RWPE2 (cell line): ENCODE data around the gene CUL1.

Source experiments
- ATAC-seq: fragments of 200-7000 bp; cut with Tn5 transposase; 3 replicates; pipeline ENCODE4 v1.9.1; 2021; ENCODE audit warnings: low read depth
- DNase-seq: peaks from one replicate; pipeline ENCODE4 v3.0.0-alpha.2; 2020; ENCODE audit warnings: low spot score
- H3K27ac ChIP-seq: fragments of 450-650 bp; 2 replicates; pipeline ENCODE4 v1.5.1; 2017; ENCODE audit warnings: mild to moderate bottlenecking; ENCODE audit not compliant: poor library complexity, severe bottlenecking
- H3K27me3 ChIP-seq: fragments of 250-450 bp; sonication (Bioruptor Pico); 2 replicates; pipeline ENCODE4 v1.5.1; 2021; ENCODE audit warnings: mild to moderate bottlenecking, moderate library complexity; ENCODE audit not compliant: insufficient read depth, poor library complexity, severe bottlenecking
- H3K36me3 ChIP-seq: fragments of 250-450 bp; sonication (Bioruptor Pico); 2 replicates; pipeline ENCODE4 v1.5.1; 2020; ENCODE audit warnings: low read depth, mild to moderate bottlenecking, moderate library complexity
- H3K4me1 ChIP-seq: fragments of 250-450 bp; sonication (Bioruptor Pico); 2 replicates; pipeline ENCODE4 v1.5.1; 2021; ENCODE audit warnings: mild to moderate bottlenecking, moderate library complexity; ENCODE audit not compliant: insufficient read depth, poor library complexity, severe bottlenecking
- H3K4me3 ChIP-seq: fragments of 250-450 bp; sonication (Bioruptor Pico); 2 replicates; pipeline ENCODE4 v1.5.1; 2021; ENCODE audit warnings: mild to moderate bottlenecking, moderate library complexity; ENCODE audit not compliant: severe bottlenecking
- H3K9me3 ChIP-seq: fragments of 250-450 bp; sonication (Bioruptor Pico); 2 replicates; pipeline ENCODE4 v1.5.1; 2021; ENCODE audit warnings: mild to moderate bottlenecking, moderate library complexity; ENCODE audit not compliant: severe bottlenecking
- TF ChIP-seq, protein P1 (sequence below): fragments of 450-650 bp; IDR thresholded peaks from one replicate; pipeline ENCODE4 v1.5.1; 2017; ENCODE audit warnings: mild to moderate bottlenecking, moderate library complexity; ENCODE audit not compliant: poor library complexity, severe bottlenecking

Gene CUL1

GRCh38 chr7:148761499-148762278 is 63.0 kb downstream of the CUL1 start:
- H3K27ac ChIP-seq, result no peak overlapping the region
- TF ChIP-seq, protein P1, sequence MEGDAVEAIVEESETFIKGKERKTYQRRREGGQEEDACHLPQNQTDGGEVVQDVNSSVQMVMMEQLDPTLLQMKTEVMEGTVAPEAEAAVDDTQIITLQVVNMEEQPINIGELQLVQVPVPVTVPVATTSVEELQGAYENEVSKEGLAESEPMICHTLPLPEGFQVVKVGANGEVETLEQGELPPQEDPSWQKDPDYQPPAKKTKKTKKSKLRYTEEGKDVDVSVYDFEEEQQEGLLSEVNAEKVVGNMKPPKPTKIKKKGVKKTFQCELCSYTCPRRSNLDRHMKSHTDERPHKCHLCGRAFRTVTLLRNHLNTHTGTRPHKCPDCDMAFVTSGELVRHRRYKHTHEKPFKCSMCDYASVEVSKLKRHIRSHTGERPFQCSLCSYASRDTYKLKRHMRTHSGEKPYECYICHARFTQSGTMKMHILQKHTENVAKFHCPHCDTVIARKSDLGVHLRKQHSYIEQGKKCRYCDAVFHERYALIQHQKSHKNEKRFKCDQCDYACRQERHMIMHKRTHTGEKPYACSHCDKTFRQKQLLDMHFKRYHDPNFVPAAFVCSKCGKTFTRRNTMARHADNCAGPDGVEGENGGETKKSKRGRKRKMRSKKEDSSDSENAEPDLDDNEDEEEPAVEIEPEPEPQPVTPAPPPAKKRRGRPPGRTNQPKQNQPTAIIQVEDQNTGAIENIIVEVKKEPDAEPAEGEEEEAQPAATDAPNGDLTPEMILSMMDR, result no peak
- no peak overlapping the region for H3K4me3 ChIP-seq
- H3K4me1 ChIP-seq, result no peaks in the 10 kb centered on the region
- no peaks in the 10 kb centered on the region for H3K9me3 ChIP-seq
- DNase-seq, result no peak
- H3K36me3 ChIP-seq, result peaks cover 70% of the 10 kb centered on the region
- no peaks in the 10 kb centered on the region for H3K27me3 ChIP-seq
- ATAC-seq, result no peak

DNA sequence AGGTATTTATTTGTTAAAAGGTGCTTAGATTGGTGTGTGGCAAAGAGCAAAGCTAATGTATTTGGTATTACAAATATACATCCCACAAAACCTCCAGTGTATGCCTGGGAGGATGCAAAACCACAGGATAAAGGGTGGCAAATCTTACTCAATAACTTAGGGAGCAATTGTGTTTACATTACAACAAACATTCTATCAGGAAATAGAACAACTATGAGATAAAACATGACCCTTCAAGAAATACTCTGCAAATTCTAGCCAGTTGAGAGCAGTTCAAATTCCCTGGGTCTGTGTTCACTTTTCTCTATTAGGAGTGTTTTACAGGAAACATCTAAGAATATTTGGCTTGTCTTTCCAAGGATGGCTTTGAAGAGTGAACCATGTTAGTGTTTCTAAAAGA is 64.9 kb downstream of the CUL1 start:
- Histone ChIP-seq H3K4me1 (no peaks in the 10 kb centered on the region), H3K4me3 (no peak overlapping the region), H3K27me3 (no peaks in the 10 kb centered on the region), H3K36me3 (peaks cover 68% of the 10 kb centered on the region), H3K9me3 (no peaks in the 10 kb centered on the region), H3K27ac (no peak overlapping the region)
- no peak for DNase-seq
- TF ChIP-seq, protein P1, result no peak
- ATAC-seq, result no peak

DNA sequence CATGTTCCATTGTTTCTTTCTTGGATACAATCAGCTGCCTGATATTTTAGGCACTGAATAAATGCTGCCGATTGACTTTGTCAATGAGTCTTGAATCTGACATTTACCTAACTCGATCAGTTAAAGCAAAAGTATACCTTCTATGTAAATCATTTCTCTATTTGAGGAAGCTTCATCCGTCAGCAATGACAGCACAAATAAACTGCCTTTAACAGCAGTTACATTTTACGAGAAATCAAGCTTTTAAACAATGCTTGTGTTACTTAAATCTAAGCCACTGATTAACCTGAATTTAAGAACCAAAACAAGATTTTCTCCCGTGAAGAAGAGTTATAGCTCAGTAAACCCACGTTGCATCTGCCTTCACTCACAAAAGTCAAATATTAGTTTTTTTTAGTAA is 71.3 kb downstream of the CUL1 start:
- DNase-seq (no peak), ATAC-seq (no peak)

DNA sequence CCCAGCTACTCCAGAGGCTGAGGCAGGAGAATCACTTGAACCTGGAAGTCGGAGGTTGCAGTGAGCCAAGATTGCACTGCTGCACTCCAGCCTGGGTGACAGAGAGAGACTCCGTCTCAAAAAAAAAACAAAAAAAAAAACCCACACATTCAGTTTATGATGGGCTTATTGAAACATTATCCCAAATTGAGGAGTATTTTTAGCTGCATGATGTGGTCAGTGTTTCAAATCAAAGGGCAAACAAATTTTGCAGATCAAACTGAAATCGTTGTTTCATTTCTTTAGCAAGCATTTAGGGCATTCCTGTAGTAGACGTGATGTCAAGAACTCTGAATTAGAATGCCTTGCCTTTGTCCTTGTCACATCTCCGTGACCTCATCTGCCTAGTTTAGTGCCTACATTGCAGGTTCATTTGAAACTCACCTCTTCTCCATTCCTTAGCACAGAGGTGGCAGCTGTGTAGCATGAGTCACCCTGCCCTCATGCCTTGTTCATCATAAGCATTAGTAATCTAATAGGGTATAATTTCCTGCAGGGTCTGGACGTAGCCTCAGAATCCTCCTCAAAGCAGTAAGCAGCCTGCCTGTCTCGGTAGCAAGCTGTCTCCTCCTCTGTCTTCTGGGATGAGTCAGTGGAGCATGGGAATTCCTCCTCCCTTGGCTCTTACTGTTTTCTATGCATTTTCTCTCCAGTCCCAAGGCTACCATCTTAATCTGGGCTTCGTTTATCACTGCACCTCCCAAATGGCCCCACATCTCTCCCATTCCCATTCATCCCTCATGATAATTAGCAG is 73.8 kb downstream of the CUL1 start:
- ATAC-seq (peak; percentile 100), DNase-seq (peak; percentile 75)
- H3K4me3 ChIP-seq, result no peak overlapping the region
- H3K36me3 ChIP-seq, result peaks cover 63% of the 10 kb centered on the region
- H3K4me1 ChIP-seq, result peaks cover 6% of the 10 kb centered on the region
- H3K27ac ChIP-seq, result peak overlapping the region; percentile 58
- no peaks in the 10 kb centered on the region for H3K9me3 ChIP-seq
- H3K27me3 ChIP-seq, result no peaks in the 10 kb centered on the region
- TF ChIP-seq, protein P1, result no peak

More for the DNA sequence above, 71.3 kb downstream of the CUL1 start:
- H3K36me3 ChIP-seq, result peaks cover 70% of the 10 kb centered on the region
- TF ChIP-seq, protein P1, result no peak
- H3K9me3 ChIP-seq, result no peaks in the 10 kb centered on the region
- peaks cover 6% of the 10 kb centered on the region for H3K4me1 ChIP-seq
- no peak overlapping the region for H3K27ac ChIP-seq
- no peaks in the 10 kb centered on the region for H3K27me3 ChIP-seq
- no peak overlapping the region for H3K4me3 ChIP-seq
